ENCODE data around the gene PTPRJ.

- no peak for TF ChIP-seq CTCF (conservative IDR thresholded peaks at IDR 0.05)
- TF ChIP-seq EZH2 (IDR thresholded peaks at IDR 0.05; ENCODE audit: low read depth): no peak
Measured at GRCh38 chr11:47950396-47950795, 30.0 kb upstream of the PTPRJ start.

Data from PC-9 (cell line).